GM12878 (cell line): ENCODE results near the gene RASAL2. TPM values are rescaled to one million over a fixed set of nuclear protein-coding genes. Genes with fewer than 3 reads are reported as not detected.

Experiments used
- polyA plus RNA-seq, 11 experiments: library from polyadenylated mRNA; depleted of rRNA in 4 of 11; unstranded in 6 of 11; stranded (reverse) in 5 of 11; fragments of >200 nt; fragmentation: Nextera tagmentation in 4 of 11; fragmentation: Illumina TruSeq in 1 of 11; extraction: Ambion mirVana in 4 of 11; extraction: Trizol in 1 of 11; gene quantifications; 1 replicate in 1 of 11; 2 replicates in 10 of 11; pipeline versions ENCODE4 v1.2.1 to v1.2.3, GENCODE V29; 2011 to 2016; ENCODE audit warnings: inconsistent platforms in 2 of 11, missing spikeins in 2 of 11, low read depth in 1 of 11
- small RNA-seq: library from RNA; depleted of rRNA; stranded (forward); fragments of <200 nt; gene quantifications from one replicate; pipeline ENCODE3, GENCODE V24; 2014
- total RNA-seq, 4 experiments: library from RNA; depleted of rRNA in 3 of 4; stranded (reverse); fragments of >200 nt in 3 of 4; fragmentation: Illumina TruSeq in 1 of 4; extraction: Trizol in 1 of 4; gene quantifications; 2 replicates each; pipeline versions ENCODE4 v1.2.1 to v1.2.3, GENCODE V29; 2013 to 2021

Gene RASAL2
- total and polyA plus RNA-seq, 10 of the 15 experiments (the other 5 are each of a cell fraction or from before 2014, with no cell fraction given): 0.02 to 6.9 (median 0.17) TPM; not detected in 1

Small RNA genes within 50 kb of the gene (small RNA-seq; reads per million reads assigned to genes)
- not detected for gene RF00017

Other genes starting within 250 kb of the RASAL2 start
- 0.17 and 0.38 TPM in 2 replicates for gene SEC16B, start 124.0 kb upstream of the RASAL2 start, total RNA-seq (2014; rRNA removed)
- gene SEC16B, start 124.0 kb upstream of the RASAL2 start, total RNA-seq (2014; rRNA removed; fragmentation: Illumina TruSeq; extraction: Trizol): 0.13 and 0.14 TPM in 2 replicates
- gene SEC16B, start 124.0 kb upstream of the RASAL2 start, total RNA-seq (2021): 0.10 and 0.21 TPM in 2 replicates
- gene SEC16B, start 124.0 kb upstream of the RASAL2 start, polyA plus RNA-seq (2011; rRNA removed): 0.94 and 1.7 TPM in 2 replicates
- 0.08 and 0.18 TPM in 2 replicates for gene SEC16B, start 124.0 kb upstream of the RASAL2 start, polyA plus RNA-seq (2014; fragmentation: Illumina TruSeq; extraction: Trizol)
- not detected for gene SEC16B, start 124.0 kb upstream of the RASAL2 start, polyA plus RNA-seq (2014; fragmentation: Nextera tagmentation; extraction: Ambion mirVana)
- 0.22 and 0.38 TPM in 2 replicates for gene SEC16B, start 124.0 kb upstream of the RASAL2 start, polyA plus RNA-seq (2014; rRNA removed)
- gene SEC16B, start 124.0 kb upstream of the RASAL2 start, polyA plus RNA-seq (2016; fragmentation: Nextera tagmentation; extraction: Ambion mirVana): under 1 TPM; 0.11 to 0.18 TPM